Osteoblast (primary cell): ENCODE results near the gene SEZ6. TPM values are rescaled to one million over a fixed set of nuclear protein-coding genes. Genes with fewer than 3 reads are reported as not detected.

Experiments
- DNase-seq: peaks from one replicate; pipeline ENCODE4 v3.0.0; 2011; ENCODE audit warnings: low spot score, mixed read lengths; ENCODE audit not compliant: insufficient read length; ENCODE audit errors: missing footprints
- H2AFZ ChIP-seq: 2 replicates; pipeline ENCODE4 v1.6.0; 2011; ENCODE audit warnings: mild to moderate bottlenecking, low read length
- H3K27ac ChIP-seq: 2 replicates; pipeline ENCODE4 v1.5.1; 2011; ENCODE audit warnings: mild to moderate bottlenecking, low read depth, low read length, moderate library complexity
- H3K27me3 ChIP-seq: 2 replicates; pipeline ENCODE4 v1.6.0; 2012; ENCODE audit warnings: mild to moderate bottlenecking, control low read depth, inconsistent platforms, low read length, moderate library complexity; ENCODE audit not compliant: insufficient read depth
- H3K36me3 ChIP-seq: 2 replicates; pipeline ENCODE4 v1.5.1; 2011; ENCODE audit warnings: mild to moderate bottlenecking, low read length, control low read depth, moderate library complexity; ENCODE audit not compliant: insufficient read depth
- H3K4me1 ChIP-seq: 2 replicates; pipeline ENCODE4 v1.5.1; 2011; ENCODE audit warnings: mild to moderate bottlenecking, low read length, control low read depth, moderate library complexity; ENCODE audit not compliant: insufficient read depth
- H3K4me2 ChIP-seq: 2 replicates; pipeline ENCODE4 v1.6.0; 2011; ENCODE audit warnings: mild to moderate bottlenecking, low read length; ENCODE audit not compliant: insufficient read depth
- H3K4me3 ChIP-seq: fragments of 200-600 bp; sonication (generic); 3 replicates; pipeline ENCODE4 v1.5.1; 2012; ENCODE audit warnings: mild to moderate bottlenecking, low read length, inconsistent platforms; ENCODE audit not compliant: insufficient read depth
- H3K79me2 ChIP-seq: 2 replicates; pipeline ENCODE4 v1.6.0; 2012; ENCODE audit warnings: mild to moderate bottlenecking, low read length, control low read depth, inconsistent platforms; ENCODE audit not compliant: insufficient read depth
- H3K9me3 ChIP-seq: 2 replicates; pipeline ENCODE4 v1.5.1; 2011; ENCODE audit warnings: low read depth, low read length, control low read depth
- H4K20me1 ChIP-seq: 2 replicates; pipeline ENCODE4 v1.6.0; 2012; ENCODE audit warnings: mild to moderate bottlenecking, low read length, control low read depth; ENCODE audit not compliant: insufficient read depth
- CTCF ChIP-seq: IDR thresholded peaks from 2 replicates; pipeline ENCODE4 v1.5.1; 2011; ENCODE audit warnings: mild to moderate bottlenecking, low read depth, low read length, moderate library complexity; ENCODE audit errors: extremely low read depth
- total RNA-seq: library from RNA; depleted of rRNA; stranded (reverse); fragments of >200 nt; gene quantifications from 2 replicates; pipeline ENCODE4 v1.2.3, GENCODE V29; 2012

The SEZ6 gene
- total RNA-seq, 1 donor: not detected

GRCh38 chr17:28977659-28978355 lies 28.0 kb downstream of the SEZ6 start:
- Histone ChIP-seq H3K4me3 (no peak overlapping the region), H3K27me3 (peaks cover 48% of the 10 kb centered on the region), H2AFZ (no peak overlapping the region), H3K36me3 (no peaks in the 10 kb centered on the region), H3K79me2 (no peaks in the 10 kb centered on the region), H4K20me1 (no peaks in the 10 kb centered on the region), H3K9me3 (no peaks in the 10 kb centered on the region), H3K4me1 (peaks cover 8% of the 10 kb centered on the region), H3K4me2 (no peak overlapping the region), H3K27ac (no peak overlapping the region)
- DNase-seq: no peak
- TF ChIP-seq CTCF: no peak

- Histone ChIP-seq H2AFZ (no peak overlapping the region), H3K36me3 (no peaks in the 10 kb centered on the region), H3K4me2 (no peak overlapping the region), H3K4me3 (no peak overlapping the region), H3K79me2 (no peaks in the 10 kb centered on the region), H3K9me3 (no peaks in the 10 kb centered on the region), H3K4me1 (peaks cover 8% of the 10 kb centered on the region), H3K27me3 (peaks cover 68% of the 10 kb centered on the region), H4K20me1 (no peaks in the 10 kb centered on the region), H3K27ac (no peak overlapping the region)
- no peak for DNase-seq
- no peak for TF ChIP-seq CTCF
Measured at GRCh38 chr17:28975646-28976045, 30.2 kb downstream of the SEZ6 start.

GRCh38 chr17:28975031-28975430 lies 30.8 kb downstream of the SEZ6 start:
- peaks cover 73% of the 10 kb centered on the region for H3K27me3 ChIP-seq
- H3K36me3 ChIP-seq: no peaks in the 10 kb centered on the region
- H2AFZ ChIP-seq: no peak overlapping the region
- no peak overlapping the region for H3K27ac ChIP-seq
- no peak for DNase-seq
- H3K9me3 ChIP-seq: no peaks in the 10 kb centered on the region
- no peaks in the 10 kb centered on the region for H3K79me2 ChIP-seq
- peaks cover 8% of the 10 kb centered on the region for H3K4me1 ChIP-seq
- no peak overlapping the region for H3K4me2 ChIP-seq
- H3K4me3 ChIP-seq: no peak overlapping the region
- no peak for TF ChIP-seq CTCF
- no peaks in the 10 kb centered on the region for H4K20me1 ChIP-seq

GRCh38 chr17:28974451-28974850 lies 31.4 kb downstream of the SEZ6 start:
- Histone ChIP-seq H4K20me1 (no peaks in the 10 kb centered on the region), H3K27ac (no peak overlapping the region), H3K4me1 (peaks cover 8% of the 10 kb centered on the region), H3K36me3 (no peaks in the 10 kb centered on the region), H3K79me2 (no peaks in the 10 kb centered on the region), H3K4me2 (no peak overlapping the region), H2AFZ (no peak overlapping the region), H3K4me3 (no peak overlapping the region), H3K27me3 (peaks cover 76% of the 10 kb centered on the region), H3K9me3 (no peaks in the 10 kb centered on the region)
- DNase-seq: no peak
- TF ChIP-seq CTCF: no peak
